Activated CD4-positive, alpha-beta T cell treated with anti-CD3 and anti-CD28 coated beads for 36 hours (primary cell): ENCODE measurements around the gene RBP2. TPM values are rescaled to one million over a fixed set of nuclear protein-coding genes. Genes with fewer than 3 reads are reported as not detected.

Source experiments
- ATAC-seq: fragments of 200-7000 bp; cut with Tn5 transposase; one replicate; pipeline ENCODE4 v1.10.0; 2021; ENCODE audit warnings: mild to moderate bottlenecking, moderate library complexity
- CTCF ChIA-PET: fragments of 350-600 bp; sonication (Branson Sonifier 250); formaldehyde crosslinking; loops from one replicate; lab custom pipeline; 2021; ENCODE audit warnings: antibody characterized with exemption; lab: Charles Lee
- POLR2A ChIA-PET: fragments of 350-600 bp; sonication (Branson Sonifier 250); formaldehyde crosslinking; loops from one replicate; lab custom pipeline; 2021; ENCODE audit warnings: antibody characterized with exemption, inconsistent platforms; lab: Charles Lee
- DNase-seq: peaks from one replicate; pipeline ENCODE4 v3.0.0-alpha.2; 2020
- H3K27ac Mint-ChIP-seq: one replicate; pipeline ENCODE4 v1.8.0; 2021; ENCODE audit warnings: mixed read lengths
- H3K27me3 Mint-ChIP-seq: one replicate; pipeline ENCODE4 v1.8.0; 2021; ENCODE audit warnings: mixed read lengths
- H3K36me3 Mint-ChIP-seq: one replicate; pipeline ENCODE4 v1.8.0; 2021; ENCODE audit warnings: low read depth, mixed read lengths
- H3K4me1 Mint-ChIP-seq: one replicate; pipeline ENCODE4 v1.8.0; 2021; ENCODE audit warnings: mixed read lengths
- H3K4me3 Mint-ChIP-seq: one replicate; pipeline ENCODE4 v1.8.0; 2021; ENCODE audit warnings: mild to moderate bottlenecking, moderate library complexity, mixed read lengths
- H3K9me3 Mint-ChIP-seq: one replicate; pipeline ENCODE4 v1.8.0; 2021; ENCODE audit warnings: low read depth, mixed read lengths
- intact Hi-C, 2 experiments: fragments of 100-400 bp; cut with DNase I in 1 of 2; cut with micrococcal nuclease in 1 of 2; formaldehyde crosslinking; loops; one replicate each; pipeline versions ENCODE4 v1.14.2 to v1.15.1; 2022 to 2024; cut with DNase I, micrococcal nuclease
- total RNA-seq, 2 experiments: library from RNA; stranded (reverse); gene quantifications; one replicate each; pipeline ENCODE4 v1.2.3, GENCODE V29; 2021

Gene RBP2
- total RNA-seq, 2 experiments from 2014 or later = not detected

DNA sequence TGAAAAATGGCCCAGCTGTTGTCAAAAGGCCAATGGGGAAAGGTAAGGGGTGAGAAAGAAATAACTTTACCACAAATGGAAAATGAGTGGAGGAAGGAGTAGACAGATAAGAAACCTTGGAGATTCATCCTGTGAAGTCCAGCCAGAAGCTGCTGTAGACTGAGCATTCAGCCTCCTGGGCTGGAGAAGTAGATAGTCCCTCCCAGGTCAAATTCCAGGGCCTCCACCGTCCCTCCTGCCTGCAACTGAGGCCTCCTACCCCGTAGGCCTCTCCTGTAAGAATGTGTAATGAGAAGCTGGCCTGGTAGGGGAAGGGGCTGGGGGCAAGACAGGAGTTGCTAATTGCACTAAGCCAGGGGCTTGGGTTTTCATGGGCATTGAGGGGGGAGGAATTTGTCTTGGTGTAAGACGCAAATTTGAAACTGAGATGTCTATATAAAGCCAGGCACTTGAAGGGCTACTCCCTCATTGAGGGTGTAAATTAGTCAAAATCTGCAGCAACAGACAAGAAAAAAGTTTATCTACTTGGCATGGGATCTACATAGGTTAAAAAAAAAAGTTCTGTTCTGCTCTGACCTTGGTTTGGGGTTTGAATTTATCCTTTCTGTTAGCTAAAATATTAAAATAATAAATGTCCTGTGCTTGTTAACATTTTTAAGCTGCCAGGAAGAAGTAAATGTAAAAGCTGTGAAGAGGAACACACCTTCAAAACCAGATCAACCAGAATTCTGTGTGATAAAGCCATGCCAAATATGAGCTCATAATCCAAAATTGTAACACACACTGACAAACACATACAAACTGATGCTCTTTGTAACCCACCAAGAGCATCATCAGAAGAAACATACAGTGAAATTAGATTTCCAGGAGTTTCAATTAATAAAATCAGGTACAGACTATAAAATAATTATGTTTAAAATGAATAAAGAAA, 1.7 kb upstream of the RBP2 start:
- ATAC-seq (no peak), DNase-seq (no peak)
- H3K4me1 Mint-ChIP-seq = no peaks in the 10 kb centered on the region
- POLR2A ChIA-PET = no interaction called here
- CTCF ChIA-PET = interaction anchor here (0.7 kb wide), 2 partner anchors 1537 to 1607 kb away, joined by 3 read pairs; no protein-coding TSS in a partner anchor
- no peaks in the 10 kb centered on the region for H3K27me3 Mint-ChIP-seq
- H3K27ac Mint-ChIP-seq = no peak overlapping the region
- intact Hi-C loops = no loop called here
- no peaks in the 10 kb centered on the region for H3K36me3 Mint-ChIP-seq
- H3K9me3 Mint-ChIP-seq = no peaks in the 10 kb centered on the region
- H3K4me3 Mint-ChIP-seq = no peak overlapping the region

- Mint-ChIP-seq H3K36me3 (no peaks in the 10 kb centered on the region), H3K4me3 (no peak overlapping the region), H3K27me3 (no peaks in the 10 kb centered on the region), H3K4me1 (no peaks in the 10 kb centered on the region), H3K9me3 (no peaks in the 10 kb centered on the region), H3K27ac (no peak overlapping the region)
- CTCF ChIA-PET = interaction anchor here (0.7 kb wide), 1 partner anchor 162 kb away, joined by 3 read pairs; no protein-coding TSS in a partner anchor
- POLR2A ChIA-PET = no interaction called here
- DNase-seq (no peak), ATAC-seq (no peak)
- intact Hi-C loops = no loop called here
Measured at GRCh38 chr3:139473155-139473771, 3.1 kb downstream of the RBP2 start.

DNA sequence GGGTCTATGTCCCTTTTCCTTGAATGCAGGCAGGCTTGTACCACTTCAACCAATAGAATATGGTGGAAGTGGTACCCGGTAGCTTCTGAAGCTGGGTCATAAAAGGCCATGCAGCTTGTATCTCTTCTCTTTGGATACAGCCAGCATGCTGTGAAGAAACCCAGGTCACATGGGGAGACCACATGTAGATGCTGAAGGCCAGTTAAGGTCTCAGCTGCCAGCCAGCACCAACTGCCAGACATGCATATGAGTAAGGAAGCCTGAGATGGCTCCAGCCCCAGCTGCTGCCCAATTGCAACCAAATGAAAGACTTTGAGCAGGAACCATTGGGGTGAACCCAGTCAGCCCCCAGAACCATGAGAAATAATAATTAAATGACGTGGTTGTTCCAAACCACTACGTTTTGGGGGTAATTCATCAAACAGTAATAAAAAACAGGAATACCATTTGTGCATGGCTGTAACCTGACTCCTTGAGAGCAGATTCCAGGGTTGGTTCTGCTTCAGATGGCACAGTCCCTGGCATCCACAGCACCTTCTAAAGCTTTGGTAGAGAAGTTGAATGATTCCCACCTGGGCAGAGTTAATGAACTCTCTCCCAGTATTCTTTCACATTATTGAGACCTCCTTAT, 3.8 kb downstream of the RBP2 start:
- Mint-ChIP-seq H3K27ac (no peak overlapping the region), H3K4me3 (no peak overlapping the region), H3K36me3 (no peaks in the 10 kb centered on the region), H3K9me3 (no peaks in the 10 kb centered on the region), H3K4me1 (no peaks in the 10 kb centered on the region), H3K27me3 (no peaks in the 10 kb centered on the region)
- ChIA-PET CTCF (no interaction called here), POLR2A (no interaction called here)
- no peak for DNase-seq
- intact Hi-C loops = no loop called here
- ATAC-seq = no peak

DNA sequence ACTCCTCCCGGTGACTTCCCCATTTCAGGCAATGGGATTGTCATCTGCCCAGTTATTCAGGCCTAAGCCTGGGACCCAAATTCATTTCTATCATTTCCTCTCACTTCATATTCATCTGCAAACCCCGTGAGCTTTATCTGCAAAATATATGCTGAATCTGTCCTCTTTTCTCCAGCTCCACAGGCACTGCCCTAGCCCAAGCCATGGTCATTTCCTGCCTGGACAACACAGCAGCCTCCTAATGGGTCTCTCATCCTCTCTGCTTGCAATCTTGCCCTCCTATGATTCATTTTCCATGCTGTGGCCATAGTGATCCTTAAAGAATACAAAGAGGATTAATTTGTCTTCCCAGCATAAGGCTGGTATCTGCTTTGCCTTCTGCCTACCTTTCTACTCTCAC, 6.1 kb downstream of the RBP2 start:
- Mint-ChIP-seq H3K36me3 (no peaks in the 10 kb centered on the region), H3K4me3 (no peak overlapping the region), H3K4me1 (no peaks in the 10 kb centered on the region), H3K27me3 (no peaks in the 10 kb centered on the region), H3K9me3 (no peaks in the 10 kb centered on the region), H3K27ac (no peak overlapping the region)
- POLR2A ChIA-PET = no interaction called here
- ATAC-seq (no peak), DNase-seq (no peak)
- intact Hi-C loops = no loop called here
- CTCF ChIA-PET = no interaction called here

GRCh38 chr3:139468399-139468798, 7.9 kb downstream of the RBP2 start:
- no peak overlapping the region for H3K4me3 Mint-ChIP-seq
- intact Hi-C loops = no loop called here
- no peaks in the 10 kb centered on the region for H3K9me3 Mint-ChIP-seq
- no peaks in the 10 kb centered on the region for H3K36me3 Mint-ChIP-seq
- ChIA-PET POLR2A (no interaction called here), CTCF (no interaction called here)
- no peaks in the 10 kb centered on the region for H3K4me1 Mint-ChIP-seq
- no peaks in the 10 kb centered on the region for H3K27me3 Mint-ChIP-seq
- ATAC-seq = no peak
- DNase-seq = no peak
- H3K27ac Mint-ChIP-seq = no peak overlapping the region

DNA sequence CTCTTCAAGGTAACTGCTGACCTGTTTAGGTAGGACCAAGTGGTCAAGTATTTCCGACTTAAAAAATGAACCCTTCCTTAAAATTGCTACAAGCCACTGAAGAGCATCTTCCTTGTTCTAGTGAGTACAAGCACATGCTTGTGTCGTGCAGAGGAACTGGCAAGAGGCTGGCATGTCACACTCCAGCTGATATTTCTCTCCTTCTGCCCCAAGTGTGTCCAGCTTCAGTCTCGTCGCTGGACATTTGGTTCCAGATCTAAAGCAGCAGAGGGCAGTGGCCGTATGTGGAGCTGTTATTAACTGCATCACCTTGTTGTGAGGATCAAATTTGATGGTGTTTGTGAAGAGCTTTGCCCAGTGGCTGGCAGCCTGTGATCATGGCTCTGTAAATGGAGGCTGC, 10.0 kb downstream of the RBP2 start:
- intact Hi-C loops = no loop called here
- Mint-ChIP-seq H3K4me3 (no peak overlapping the region), H3K4me1 (no peaks in the 10 kb centered on the region), H3K27me3 (no peaks in the 10 kb centered on the region), H3K27ac (no peak overlapping the region), H3K36me3 (no peaks in the 10 kb centered on the region), H3K9me3 (no peaks in the 10 kb centered on the region)
- ChIA-PET CTCF (no interaction called here), POLR2A (no interaction called here)
- DNase-seq (no peak), ATAC-seq (no peak)

- POLR2A ChIA-PET = no interaction called here
- no peak overlapping the region for H3K4me3 Mint-ChIP-seq
- intact Hi-C loops = no loop called here
- CTCF ChIA-PET = no interaction called here
- H3K27ac Mint-ChIP-seq = no peak overlapping the region
- H3K4me1 Mint-ChIP-seq = no peaks in the 10 kb centered on the region
- ATAC-seq = no peak
- no peaks in the 10 kb centered on the region for H3K27me3 Mint-ChIP-seq
- DNase-seq = no peak
- H3K36me3 Mint-ChIP-seq = no peaks in the 10 kb centered on the region
- H3K9me3 Mint-ChIP-seq = no peaks in the 10 kb centered on the region
Measured at GRCh38 chr3:139465636-139466035, 10.7 kb downstream of the RBP2 start.

GRCh38 chr3:139463466-139463865, 12.8 kb downstream of the RBP2 start:
- no peak for DNase-seq
- Mint-ChIP-seq H3K4me1 (no peaks in the 10 kb centered on the region), H3K27me3 (no peaks in the 10 kb centered on the region), H3K4me3 (no peak overlapping the region), H3K36me3 (no peaks in the 10 kb centered on the region), H3K9me3 (no peaks in the 10 kb centered on the region), H3K27ac (no peak overlapping the region)
- no peak for ATAC-seq
- intact Hi-C loops = no loop called here
- POLR2A ChIA-PET = no interaction called here
- CTCF ChIA-PET = no interaction called here

DNA sequence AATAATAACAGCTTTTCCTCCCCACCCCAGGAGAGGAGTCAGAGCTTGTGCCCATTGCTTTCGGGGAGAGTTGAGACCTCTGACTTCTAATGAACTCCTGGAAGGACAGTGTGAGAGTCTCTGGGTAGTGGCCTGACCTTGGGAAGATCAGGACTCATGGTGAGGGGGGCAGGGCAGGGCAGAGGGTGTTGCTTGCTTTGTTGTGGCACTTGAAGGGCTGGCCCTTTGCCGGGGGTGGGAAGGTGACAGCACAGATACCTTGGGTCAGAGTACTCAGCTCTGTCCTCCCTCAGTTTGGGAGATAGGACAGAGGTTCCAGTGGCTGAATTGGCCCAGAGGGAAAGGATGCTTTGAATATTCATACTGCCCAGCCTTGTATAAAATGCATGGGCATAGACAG, 15.8 kb downstream of the RBP2 start:
- no peaks in the 10 kb centered on the region for H3K4me1 Mint-ChIP-seq
- ATAC-seq = no peak
- CTCF ChIA-PET = no interaction called here

GRCh38 chr3:139460076-139460475, 16.2 kb downstream of the RBP2 start:
- Mint-ChIP-seq H3K27me3 (no peaks in the 10 kb centered on the region), H3K36me3 (no peaks in the 10 kb centered on the region), H3K27ac (no peak overlapping the region), H3K4me1 (no peaks in the 10 kb centered on the region), H3K9me3 (no peaks in the 10 kb centered on the region), H3K4me3 (no peak overlapping the region)
- DNase-seq = no peak
- ChIA-PET POLR2A (no interaction called here), CTCF (no interaction called here)
- no peak for ATAC-seq
- intact Hi-C loops = no loop called here

More for the DNA sequence above, 15.8 kb downstream of the RBP2 start:
- DNase-seq = no peak
- POLR2A ChIA-PET = no interaction called here
- Mint-ChIP-seq H3K9me3 (no peaks in the 10 kb centered on the region), H3K27ac (no peak overlapping the region), H3K4me3 (no peak overlapping the region), H3K27me3 (no peaks in the 10 kb centered on the region), H3K36me3 (no peaks in the 10 kb centered on the region)
- intact Hi-C loops = no loop called here

DNA sequence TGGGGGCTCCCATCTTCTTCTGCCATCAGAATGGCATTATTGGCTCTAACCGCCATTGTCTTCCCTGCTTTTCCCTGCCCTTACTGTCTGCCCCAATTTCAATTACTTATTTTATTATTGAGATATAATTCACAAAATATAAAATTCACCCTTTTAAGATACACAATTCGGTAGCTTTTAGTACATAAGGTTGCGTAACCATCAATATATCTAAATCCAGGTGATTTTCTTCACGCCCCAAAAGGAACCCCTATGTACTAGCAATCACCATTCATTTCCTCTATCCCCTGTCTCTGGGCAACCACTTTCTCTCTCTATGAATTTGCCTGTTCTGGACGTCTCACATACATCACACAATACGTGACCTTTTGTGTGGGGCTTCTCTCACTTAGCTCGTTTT, 18.0 kb downstream of the RBP2 start:
- CTCF ChIA-PET = no interaction called here
- intact Hi-C loops = no loop called here
- no peak overlapping the region for H3K27ac Mint-ChIP-seq

GRCh38 chr3:139457066-139457465, 19.2 kb downstream of the RBP2 start:
- DNase-seq (no peak), ATAC-seq (no peak)
- Mint-ChIP-seq H3K27ac (no peak overlapping the region), H3K36me3 (no peaks in the 10 kb centered on the region), H3K4me3 (no peak overlapping the region), H3K9me3 (no peaks in the 10 kb centered on the region), H3K27me3 (no peaks in the 10 kb centered on the region), H3K4me1 (no peaks in the 10 kb centered on the region)
- intact Hi-C loops = no loop called here
- POLR2A ChIA-PET = no interaction called here
- CTCF ChIA-PET = no interaction called here

More for the DNA sequence above, 18.0 kb downstream of the RBP2 start:
- no peak for DNase-seq
- H3K4me3 Mint-ChIP-seq = no peak overlapping the region
- no peaks in the 10 kb centered on the region for H3K9me3 Mint-ChIP-seq
- no peaks in the 10 kb centered on the region for H3K27me3 Mint-ChIP-seq
- POLR2A ChIA-PET = no interaction called here
- no peaks in the 10 kb centered on the region for H3K4me1 Mint-ChIP-seq
- H3K36me3 Mint-ChIP-seq = no peaks in the 10 kb centered on the region
- no peak for ATAC-seq
